H1 (cell line): Measurements from ENCODE around the gene TNS4. TPM values are rescaled to one million over a fixed set of nuclear protein-coding genes. Genes with fewer than 3 reads are reported as not detected.
A peak's percentile ranks its signal among the peaks of the same experiment; 100 is the strongest.

ENCODE experiments used
- CTCF ChIA-PET: fragments of 300-600 bp; sonication (Branson Sonifier 250); formaldehyde crosslinking; loops from one replicate; lab custom pipeline; 2021; ENCODE audit not compliant: partially characterized antibody; lab: Charles Lee
- POLR2A ChIA-PET: fragments of 300-600 bp; sonication (Branson Sonifier 250); formaldehyde crosslinking; loops from one replicate; lab custom pipeline; 2021; ENCODE audit warnings: inconsistent platforms; ENCODE audit not compliant: partially characterized antibody; lab: Charles Lee
- DNase-seq, 2 experiments: peaks; one replicate each; pipeline versions ENCODE4 v3.0.0 to v3.0.0-alpha.2; 2010 to 2022; ENCODE audit warnings: low spot score in 2 of 2, low read depth in 1 of 2, mixed read lengths in 1 of 2
- FAIRE-seq: peaks from 2 replicates; lab custom pipeline; 2011; peaks lifted over from hg19 to GRCh38; lab: Jason Lieb, UNC
- H2AFZ ChIP-seq: 2 replicates; pipeline ENCODE4 v1.8.1; 2012; ENCODE audit warnings: low read length, inconsistent platforms
- H2AK5ac ChIP-seq: 2 replicates; pipeline ENCODE4 v1.6.1; 2013; ENCODE audit warnings: low read depth, low read length
- H2BK120ac ChIP-seq: replicated peaks from 2 replicates; pipeline ENCODE3; 2013; ENCODE audit warnings: low read depth, low read length, inconsistent platforms
- H2BK12ac ChIP-seq: 2 replicates; pipeline ENCODE4 v1.6.1; 2013; ENCODE audit warnings: low read depth, low read length
- H2BK15ac ChIP-seq: 2 replicates; pipeline ENCODE4 v1.6.1; 2013; ENCODE audit warnings: low read length
- H2BK20ac ChIP-seq: 2 replicates; pipeline ENCODE4 v1.6.1; 2013; ENCODE audit warnings: low read length
- H2BK5ac ChIP-seq: 2 replicates; pipeline ENCODE4 v1.6.1; 2013; ENCODE audit warnings: low read depth, low read length
- H3K14ac ChIP-seq: 2 replicates; pipeline ENCODE4 v1.6.1; 2013; ENCODE audit warnings: inconsistent platforms; ENCODE audit not compliant: insufficient read length
- H3K18ac ChIP-seq: 2 replicates; pipeline ENCODE4 v1.6.1; 2013; ENCODE audit warnings: low read length; ENCODE audit errors: extremely low read depth
- H3K23ac ChIP-seq: 2 replicates; pipeline ENCODE4 v1.6.1; 2013; ENCODE audit warnings: inconsistent platforms; ENCODE audit not compliant: insufficient read length
- H3K23me2 ChIP-seq: 2 replicates; pipeline ENCODE4 v1.6.1; 2013; ENCODE audit warnings: low read depth, low read length
- H3K27ac ChIP-seq: 2 replicates; pipeline ENCODE4 v1.6.1; 2011; ENCODE audit warnings: low read depth, low read length, inconsistent platforms
- H3K27me3 ChIP-seq, 4 experiments: replicated peaks in 1 of 4; 1 replicate in 1 of 4; 2 replicates in 3 of 4; pipeline versions ENCODE4 v1.6.1 to v1.8.1; 2011 to 2013; ENCODE audit warnings: low read length in 3 of 4, mild to moderate bottlenecking in 3 of 4, inconsistent platforms in 2 of 4, mixed read lengths in 2 of 4, moderate library complexity in 1 of 4; ENCODE audit not compliant: control insufficient read depth in 3 of 4, insufficient read depth in 3 of 4; ENCODE audit errors: extremely low read depth in 1 of 4
- H3K36me3 ChIP-seq, 4 experiments: 2 replicates each; pipeline versions ENCODE4 v1.6.1 to v1.8.1; 2011 to 2013; ENCODE audit warnings: mild to moderate bottlenecking in 4 of 4, low read length in 3 of 4, moderate library complexity in 2 of 4, control low read depth in 1 of 4, inconsistent platforms in 1 of 4; ENCODE audit not compliant: insufficient read depth in 4 of 4, control insufficient read depth in 2 of 4
- H3K4ac ChIP-seq: replicated peaks from 2 replicates; pipeline ENCODE3; 2013; ENCODE audit warnings: low read length, low read depth, mixed read lengths, inconsistent platforms; ENCODE audit not compliant: insufficient read length
- H3K4me1 ChIP-seq, 4 experiments: replicated peaks in 1 of 4; 1 replicate in 1 of 4; 2 replicates in 3 of 4; pipeline versions ENCODE4 v1.6.1 to v1.8.1; 2011 to 2013; ENCODE audit warnings: low read length in 3 of 4, inconsistent platforms in 2 of 4, mixed read lengths in 1 of 4; ENCODE audit not compliant: insufficient read depth in 4 of 4, control insufficient read depth in 3 of 4
- H3K4me2 ChIP-seq, 2 experiments: 2 replicates each; pipeline versions ENCODE4 v1.6.1 to v1.8.1; 2011 to 2013; ENCODE audit warnings: low read depth in 2 of 2, low read length in 2 of 2, control low read depth in 1 of 2, inconsistent platforms in 1 of 2, mild to moderate bottlenecking in 1 of 2; ENCODE audit not compliant: insufficient read depth in 1 of 2
- H3K4me3 ChIP-seq, 4 experiments: fragments of 200-600, 300-600 bp in 1 of 4; sonication (generic), shearing (Covaris generic), sonication (Bioruptor Twin) in 1 of 4; 2 replicates each; pipeline versions ENCODE4 v1.5.1 to v1.8.1; 2011 to 2016; ENCODE audit warnings: low read length in 4 of 4, low read depth in 3 of 4, control low read depth in 2 of 4, inconsistent platforms in 2 of 4, mild to moderate bottlenecking in 2 of 4, mixed read lengths in 1 of 4, moderate library complexity in 1 of 4; ENCODE audit not compliant: insufficient read depth in 2 of 4; ENCODE audit errors: extremely low read depth in 1 of 4
- H3K56ac ChIP-seq: replicated peaks from 2 replicates; pipeline ENCODE3; 2013; ENCODE audit warnings: low read depth, mild to moderate bottlenecking, mixed read lengths, low read length, inconsistent platforms; ENCODE audit not compliant: insufficient read length
- H3K79me1 ChIP-seq: 2 replicates; pipeline ENCODE4 v1.6.1; 2013; ENCODE audit warnings: low read depth, low read length, control low read depth
- H3K79me2 ChIP-seq, 2 experiments: 2 replicates each; pipeline versions ENCODE4 v1.6.1 to v1.8.1; 2012 to 2013; ENCODE audit warnings: low read length in 2 of 2, mild to moderate bottlenecking in 2 of 2, inconsistent platforms in 1 of 2; ENCODE audit not compliant: insufficient read depth in 2 of 2, control insufficient read depth in 1 of 2
- H3K9ac ChIP-seq, 4 experiments: replicated peaks in 1 of 4; 1 replicate in 1 of 4; 2 replicates in 3 of 4; pipeline versions ENCODE4 v1.6.1 to v1.8.1; 2011 to 2013; ENCODE audit warnings: low read depth in 3 of 4, low read length in 3 of 4, control low read depth in 2 of 4, mild to moderate bottlenecking in 2 of 4, moderate library complexity in 2 of 4, inconsistent platforms in 1 of 4; ENCODE audit errors: extremely low read depth in 1 of 4
- H3K9me3 ChIP-seq, 2 experiments: 2 replicates each; pipeline versions ENCODE4 v1.6.1 to v1.8.1; 2012 to 2013; ENCODE audit warnings: mild to moderate bottlenecking in 2 of 2, moderate library complexity in 2 of 2, control low read depth in 1 of 2, inconsistent platforms in 1 of 2, low read depth in 1 of 2, low read length in 1 of 2, mixed read lengths in 1 of 2; ENCODE audit not compliant: insufficient read depth in 2 of 2
- H4K20me1 ChIP-seq, 2 experiments: replicated peaks in 1 of 2; 2 replicates each; pipeline versions ENCODE3 to v1.8.1; 2011 to 2013; ENCODE audit warnings: inconsistent platforms in 2 of 2, low read length in 2 of 2, mild to moderate bottlenecking in 1 of 2; ENCODE audit not compliant: insufficient read depth in 2 of 2, control insufficient read depth in 1 of 2
- H4K5ac ChIP-seq: 2 replicates; pipeline ENCODE4 v1.6.1; 2013; ENCODE audit warnings: low read length, low read depth, mixed read lengths, inconsistent platforms; ENCODE audit not compliant: insufficient read length
- H4K8ac ChIP-seq: 2 replicates; pipeline ENCODE4 v1.8.0; 2013; ENCODE audit warnings: mild to moderate bottlenecking, moderate library complexity, low read length, inconsistent platforms; ENCODE audit not compliant: insufficient read depth; ENCODE audit errors: extremely low read depth
- H4K91ac ChIP-seq: replicated peaks from 2 replicates; pipeline ENCODE3; 2013; ENCODE audit warnings: low read length, mixed read lengths, inconsistent platforms; ENCODE audit not compliant: insufficient read length
- ASH2L ChIP-seq: fragments of 200-600, 300-600 bp; sonication (generic); IDR thresholded peaks from one replicate; pipeline ENCODE4 v1.7.1; 2017; ENCODE audit warnings: low read length
- BACH1 ChIP-seq: IDR thresholded peaks from 2 replicates; pipeline ENCODE4 v1.6.1; 2012; ENCODE audit warnings: low read length, improper control_type of control experiment
- CEBPB ChIP-seq: IDR thresholded peaks from 2 replicates; pipeline ENCODE4 v1.6.1; 2012; ENCODE audit warnings: low read depth, low read length
- CHD1 ChIP-seq: IDR thresholded peaks from 2 replicates; pipeline ENCODE4 v1.6.1; 2012; ENCODE audit warnings: low read depth, low read length, improper control_type of control experiment
- E2F6 ChIP-seq: IDR thresholded peaks from 2 replicates; pipeline ENCODE4 v1.6.1; 2012; ENCODE audit warnings: inconsistent platforms
- KDM4A ChIP-seq: IDR thresholded peaks from one replicate; pipeline ENCODE4 v1.7.1; 2012; ENCODE audit warnings: low read depth, mild to moderate bottlenecking, moderate library complexity, low read length, inconsistent platforms; ENCODE audit not compliant: severe bottlenecking
- KDM5A ChIP-seq: fragments of 200-600 bp; IDR thresholded peaks from 2 replicates; pipeline ENCODE4 v1.7.1; 2012; ENCODE audit warnings: mild to moderate bottlenecking, low read length, inconsistent platforms, mixed read lengths
- NRF1 ChIP-seq: IDR thresholded peaks from 2 replicates; pipeline ENCODE4 v1.6.1; 2011; ENCODE audit warnings: mild to moderate bottlenecking, low read depth, low read length, improper control_type of control experiment
- POLR2AphosphoS5 ChIP-seq: IDR thresholded peaks from 2 replicates; pipeline ENCODE4 v1.6.1; 2011; ENCODE audit warnings: low read depth, low read length
- RXRA ChIP-seq: IDR thresholded peaks from 2 replicates; pipeline ENCODE4 v1.6.1; 2011; ENCODE audit warnings: low read depth, mild to moderate bottlenecking, low read length, moderate library complexity; ENCODE audit not compliant: insufficient read depth
- WGBS, 2 experiments: shearing (Covaris generic) in 1 of 2; methylation state at CpG; one replicate each; pipeline versions ENCODE4 v1.1.6 to v1.1.7; 2013 to 2015; ENCODE audit warnings: low lambda C conversion rate in 2 of 2, mixed read lengths in 2 of 2, inconsistent platforms in 1 of 2, low coverage in 1 of 2, missing lambda C conversion rate in 1 of 2; ENCODE audit not compliant: insufficient replicate concordance in 2 of 2, insufficient coverage in 1 of 2, insufficient read length in 1 of 2; ENCODE audit errors: extremely low coverage in 1 of 2, missing lambda C conversion rate in 1 of 2; 5-methylcytosine and 5-hydroxymethylcytosine counted together
- polyA plus RNA-seq, 7 experiments: library from polyadenylated mRNA; depleted of rRNA in 3 of 7; stranded (reverse) in 5 of 7; unstranded in 2 of 7; fragments of >200 nt in 5 of 7; fragments of 200-250 nt in 2 of 7; gene quantifications; 1 replicate in 5 of 7; 2 replicates in 1 of 7; 4 replicates in 1 of 7; pipeline versions ENCODE4 v1.2.1 to v1.2.3, GENCODE V29; 2011 to 2013; ENCODE audit warnings: missing spikeins in 2 of 7, mixed read lengths in 2 of 7
- total RNA-seq: library from RNA; stranded (reverse); fragmentation: NEBNext Ultra II Directional; extraction: Animal tissue kit (Norgen Biotek cat#: 25700); gene quantifications from 2 replicates; pipeline ENCODE4 v1.2.1, GENCODE V29; 2021
- TF ChIP-seq, protein P1 (sequence below): IDR thresholded peaks from 2 replicates; pipeline ENCODE4 v1.6.1; 2011; ENCODE audit warnings: low read length, improper control_type of control experiment

TNS4 gene
- total and polyA plus RNA-seq, 2 of the 8 experiments (the other 6 are each of a cell fraction or from before 2014, with no cell fraction given): 0.20 to 0.21 TPM

GRCh38 chr17:40472733-40473452 is 28.5 kb downstream of the TNS4 start:
- DNase-seq (no peak), FAIRE-seq (no peak)
- Histone ChIP-seq H3K4me2 (no peak overlapping the region), H3K27me3 (no peaks in the 10 kb centered on the region; a peak in 1 of 7 replicates), H3K4me1 (peaks cover 3 to 15% (median 10%) of the 10 kb centered on the region in 4 experiments), H2BK12ac (peak overlapping the region; percentile 92; the same call in 1 of the 2 replicates), H3K23me2 (no peaks in the 10 kb centered on the region; the same call in 1 of the 2 replicates), H2BK5ac (0 out of 2 replicates have a peak overlapping the region, but pooled peaks have one; percentile 60), H4K20me1 (no peaks in the 10 kb centered on the region), H4K5ac (no peak overlapping the region), H3K79me2 (no peaks in the 10 kb centered on the region), H2BK20ac (no peak overlapping the region), H3K18ac (no peak overlapping the region), H3K9me3 (peaks cover 4 to 12% of the 10 kb centered on the region in 2 experiments; a peak in 2 of 4 replicates), H3K27ac (no peak overlapping the region), H3K9ac (no peak overlapping the region), H3K56ac (no peak overlapping the region), H2AFZ (no peak overlapping the region), H3K4ac (no peak overlapping the region), H2BK15ac (peak overlapping the region; percentile 61; the same call in 1 of the 2 replicates), H3K4me3 (no peak overlapping the region), H4K91ac (no peak overlapping the region), H3K23ac (no peak overlapping the region), H2AK5ac (peak overlapping the region; percentile 17; the same call in 1 of the 2 replicates), H2BK120ac (no peak overlapping the region), H4K8ac (no peak overlapping the region), H3K36me3 (no peaks in the 10 kb centered on the region), H3K14ac (no peak overlapping the region), H3K79me1 (no peaks in the 10 kb centered on the region)
- ChIA-PET CTCF (interaction anchor here (0.9 to 34.1 kb wide), 6 partner anchors 14 to 62 kb away, joined by 3 to 739 read pairs (median 4); partner anchors contain the start of gene IGFBP4), POLR2A (interaction anchor here (0.6 to 2.6 kb wide), 3 partner anchors 10 to 29 kb away, joined by 4 to 9 read pairs (median 8); no protein-coding TSS in a partner anchor)
- 87% methylated on average over 3 of the region's 3 CpGs; no CpG with 5 or more reads in 1 of the 2 experiments for WGBS, 2 experiments
- TF ChIP-seq KDM4A: no peak
- TF ChIP-seq ASH2L: no peak
- TF ChIP-seq NRF1: no peak
- TF ChIP-seq KDM5A: no peak
- no peak for TF ChIP-seq BACH1
- no peak for TF ChIP-seq POLR2AphosphoS5
- no peak for TF ChIP-seq CHD1
- no peak for TF ChIP-seq RXRA
- no peak for TF ChIP-seq E2F6
- TF ChIP-seq, protein P1, sequence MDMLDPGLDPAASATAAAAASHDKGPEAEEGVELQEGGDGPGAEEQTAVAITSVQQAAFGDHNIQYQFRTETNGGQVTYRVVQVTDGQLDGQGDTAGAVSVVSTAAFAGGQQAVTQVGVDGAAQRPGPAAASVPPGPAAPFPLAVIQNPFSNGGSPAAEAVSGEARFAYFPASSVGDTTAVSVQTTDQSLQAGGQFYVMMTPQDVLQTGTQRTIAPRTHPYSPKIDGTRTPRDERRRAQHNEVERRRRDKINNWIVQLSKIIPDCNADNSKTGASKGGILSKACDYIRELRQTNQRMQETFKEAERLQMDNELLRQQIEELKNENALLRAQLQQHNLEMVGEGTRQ: no peak
- no peak for TF ChIP-seq CEBPB
